ENCODE measurements around the gene RPL12.

RPL12 gene

GRCh38 chr9:127437497-127438264, 13.5 kb downstream of the RPL12 start:
- peak; percentile 42 for DNase-seq

GRCh38 chr9:127430415-127430814, 20.8 kb downstream of the RPL12 start:
- DNase-seq: no peak

- no peak for DNase-seq
Measured at GRCh38 chr9:127428348-127428747, 22.9 kb downstream of the RPL12 start.

GRCh38 chr9:127426756-127427155, 24.4 kb downstream of the RPL12 start:
- peak; percentile 57 for DNase-seq

- peak; percentile 47 for DNase-seq
Measured at GRCh38 chr9:127424676-127424999, 26.6 kb downstream of the RPL12 start.

GRCh38 chr9:127423934-127424675, 27.1 kb downstream of the RPL12 start, which contains the start of gene ZNF79:
Gene ZNF79, plus strand, starts transcription at chr9:127424382. Its CDS starts 406 bp downstream, at chr9:127424788.
- peak; percentile 93 for DNase-seq

GRCh38 chr9:127423476-127423933, 27.7 kb downstream of the RPL12 start:
- DNase-seq: no peak

GRCh38 chr9:127422787-127423186, 28.4 kb downstream of the RPL12 start:
- DNase-seq: no peak

- no peak for DNase-seq
Measured at GRCh38 chr9:127422133-127422782, 28.9 kb downstream of the RPL12 start.

- no peak for DNase-seq
Measured at GRCh38 chr9:127421057-127421456, 30.1 kb downstream of the RPL12 start.

GRCh38 chr9:127419348-127419747, 31.9 kb downstream of the RPL12 start:
- no peak for DNase-seq

- DNase-seq: peak; percentile 41
Measured at GRCh38 chr9:127418037-127418471, 33.2 kb downstream of the RPL12 start.

- no peak for DNase-seq
Measured at GRCh38 chr9:127417131-127418036, 33.8 kb downstream of the RPL12 start.

GRCh38 chr9:127415657-127416056, 35.5 kb downstream of the RPL12 start:
- no peak for DNase-seq

- no peak for DNase-seq
Measured at GRCh38 chr9:127415141-127415540, 36.1 kb downstream of the RPL12 start.

GRCh38 chr9:127411122-127411521, 40.1 kb downstream of the RPL12 start:
- DNase-seq: no peak

- no peak for DNase-seq
Measured at GRCh38 chr9:127407492-127407843, 43.7 kb downstream of the RPL12 start.

- no peak for DNase-seq
Measured at GRCh38 chr9:127406799-127407491, 44.3 kb downstream of the RPL12 start.

- no peak for DNase-seq
Measured at GRCh38 chr9:127405344-127406125, 45.7 kb downstream of the RPL12 start.

GRCh38 chr9:127404631-127405030, 46.6 kb downstream of the RPL12 start:
- no peak for DNase-seq
